ENCODE measurements around the gene SUSD4. TPM values are rescaled to one million over a fixed set of nuclear protein-coding genes. Genes with fewer than 3 reads are reported as not detected.

The SUSD4 gene
- total RNA-seq, 1 experiment from 2014 or later = 31.4 TPM

GRCh38 chr1:223298701-223299100 is 65.3 kb downstream of the SUSD4 start:
- no peaks in the 10 kb centered on the region for H3K4me1 Mint-ChIP-seq (ENCODE audit: low read depth, unreplicated experiment)
- TF ChIP-seq, protein P1, sequence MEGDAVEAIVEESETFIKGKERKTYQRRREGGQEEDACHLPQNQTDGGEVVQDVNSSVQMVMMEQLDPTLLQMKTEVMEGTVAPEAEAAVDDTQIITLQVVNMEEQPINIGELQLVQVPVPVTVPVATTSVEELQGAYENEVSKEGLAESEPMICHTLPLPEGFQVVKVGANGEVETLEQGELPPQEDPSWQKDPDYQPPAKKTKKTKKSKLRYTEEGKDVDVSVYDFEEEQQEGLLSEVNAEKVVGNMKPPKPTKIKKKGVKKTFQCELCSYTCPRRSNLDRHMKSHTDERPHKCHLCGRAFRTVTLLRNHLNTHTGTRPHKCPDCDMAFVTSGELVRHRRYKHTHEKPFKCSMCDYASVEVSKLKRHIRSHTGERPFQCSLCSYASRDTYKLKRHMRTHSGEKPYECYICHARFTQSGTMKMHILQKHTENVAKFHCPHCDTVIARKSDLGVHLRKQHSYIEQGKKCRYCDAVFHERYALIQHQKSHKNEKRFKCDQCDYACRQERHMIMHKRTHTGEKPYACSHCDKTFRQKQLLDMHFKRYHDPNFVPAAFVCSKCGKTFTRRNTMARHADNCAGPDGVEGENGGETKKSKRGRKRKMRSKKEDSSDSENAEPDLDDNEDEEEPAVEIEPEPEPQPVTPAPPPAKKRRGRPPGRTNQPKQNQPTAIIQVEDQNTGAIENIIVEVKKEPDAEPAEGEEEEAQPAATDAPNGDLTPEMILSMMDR (IDR thresholded peaks at IDR 0.05; ENCODE audit: insufficient read depth in 1 of 2, low read depth in 1 of 2, low read length in 1 of 2, severe bottlenecking in 1 of 2, unreplicated experiment in 1 of 2) = no peak

DNA sequence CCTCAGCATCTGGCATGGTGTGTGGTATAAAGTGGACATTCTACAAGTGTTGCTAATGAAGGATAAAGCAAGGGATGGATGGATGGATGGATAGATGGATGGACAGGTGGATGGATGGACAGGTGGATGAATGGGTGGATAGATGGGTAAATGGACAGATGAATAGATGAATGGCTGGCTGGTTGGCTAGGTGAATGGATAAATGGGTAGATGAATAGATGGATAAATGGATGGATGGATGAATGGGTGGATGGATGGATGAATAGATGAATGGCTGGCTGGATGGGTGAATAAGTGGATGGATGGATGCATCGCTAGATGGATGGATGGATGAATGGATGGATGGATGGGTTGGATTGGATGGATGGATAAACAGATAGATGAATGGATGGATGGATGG is 66.2 kb downstream of the SUSD4 start:
- POLR2A ChIA-PET = no interaction called here
- Histone ChIP-seq H3K27me3 (replicated peaks; ENCODE audit: control insufficient read depth, insufficient read depth, low read length) (no peaks in the 10 kb centered on the region), H3K9me3 (no peaks in the 10 kb centered on the region), H3K36me3 (ENCODE audit: control insufficient read depth, insufficient read depth, low read length) (no peaks in the 10 kb centered on the region; the same call in 1 of the 2 replicates), H3K4me3 (ENCODE audit: low read depth, low read length) (no peak overlapping the region), H3K4me1 (no peaks in the 10 kb centered on the region)
- no peaks in the 10 kb centered on the region for H3K27me3 Mint-ChIP-seq (ENCODE audit: insufficient read depth, unreplicated experiment)
- no peaks in the 10 kb centered on the region for H3K36me3 Mint-ChIP-seq (ENCODE audit: insufficient read depth, unreplicated experiment)
- TF ChIP-seq, protein P1 (IDR thresholded peaks at IDR 0.05; ENCODE audit: insufficient read depth in 1 of 2, low read depth in 1 of 2, low read length in 1 of 2, severe bottlenecking in 1 of 2, unreplicated experiment in 1 of 2) = no peak
- CTCF ChIA-PET = no interaction called here
- intact Hi-C loops (cut with micrococcal nuclease; ENCODE audit: unreplicated experiment) = no loop called here
- no peak for DNase-seq
- no TSS peak for BruUV-seq (replicated peaks)
- H3K9me3 Mint-ChIP-seq (ENCODE audit: unreplicated experiment) = peaks cover 2% of the 10 kb centered on the region
- H3K4me1 Mint-ChIP-seq (ENCODE audit: low read depth, unreplicated experiment) = no peaks in the 10 kb centered on the region
- no peak overlapping the region for H3K4me3 Mint-ChIP-seq (ENCODE audit: unreplicated experiment)
- no peak overlapping the region for H3K27ac Mint-ChIP-seq (ENCODE audit: unreplicated experiment)

More at GRCh38 chr1:223298701-223299100, 65.3 kb downstream of the SUSD4 start:
- Mint-ChIP-seq H3K36me3 (ENCODE audit: insufficient read depth, unreplicated experiment) (no peaks in the 10 kb centered on the region), H3K27me3 (ENCODE audit: insufficient read depth, unreplicated experiment) (no peaks in the 10 kb centered on the region), H3K27ac (ENCODE audit: unreplicated experiment) (no peak overlapping the region), H3K9me3 (ENCODE audit: unreplicated experiment) (peaks cover 11% of the 10 kb centered on the region), H3K4me3 (ENCODE audit: unreplicated experiment) (no peak overlapping the region)
- no TSS peak for BruUV-seq (replicated peaks)
- Histone ChIP-seq H3K36me3 (ENCODE audit: control insufficient read depth, insufficient read depth, low read length) (no peaks in the 10 kb centered on the region; the same call in 1 of the 2 replicates), H3K4me1 (no peaks in the 10 kb centered on the region), H3K9me3 (no peaks in the 10 kb centered on the region), H3K4me3 (ENCODE audit: low read depth, low read length) (no peak overlapping the region), H3K27me3 (replicated peaks; ENCODE audit: control insufficient read depth, insufficient read depth, low read length) (no peaks in the 10 kb centered on the region)
- DNase-seq = no peak
- CTCF ChIA-PET = no interaction called here
- intact Hi-C loops (cut with micrococcal nuclease; ENCODE audit: unreplicated experiment) = no loop called here
- POLR2A ChIA-PET = no interaction called here

DNA sequence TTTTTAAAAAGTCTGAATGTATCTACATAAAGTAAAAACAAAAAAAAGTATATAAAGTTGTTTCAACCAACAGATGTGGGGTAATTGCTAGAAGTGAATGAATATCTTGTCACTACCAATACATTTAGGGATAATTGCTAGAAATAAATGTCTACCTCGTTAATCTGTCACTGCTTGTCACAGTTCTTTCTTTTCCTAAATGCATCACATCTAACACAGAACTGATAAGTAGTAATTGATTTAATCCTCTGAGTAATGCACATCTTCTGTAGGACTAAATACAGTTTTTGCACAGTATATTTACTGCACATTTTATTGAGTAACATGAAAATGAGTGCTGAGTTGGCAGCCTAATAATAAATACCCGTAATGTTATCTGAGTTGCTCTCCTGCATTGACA is 72.2 kb downstream of the SUSD4 start:
- intact Hi-C loops (cut with micrococcal nuclease; ENCODE audit: unreplicated experiment) = no loop called here
- no peaks in the 10 kb centered on the region for H3K9me3 ChIP-seq
- H3K27ac Mint-ChIP-seq (ENCODE audit: unreplicated experiment) = no peak overlapping the region
- no peak overlapping the region for H3K4me3 ChIP-seq (ENCODE audit: low read depth, low read length)
- TF ChIP-seq, protein P1 (IDR thresholded peaks at IDR 0.05; ENCODE audit: insufficient read depth in 1 of 2, low read depth in 1 of 2, low read length in 1 of 2, severe bottlenecking in 1 of 2, unreplicated experiment in 1 of 2) = no peak
- peaks cover 5% of the 10 kb centered on the region for H3K4me1 Mint-ChIP-seq (ENCODE audit: low read depth, unreplicated experiment)
- no peaks in the 10 kb centered on the region for H3K27me3 Mint-ChIP-seq (ENCODE audit: insufficient read depth, unreplicated experiment)
- H3K36me3 ChIP-seq (ENCODE audit: control insufficient read depth, insufficient read depth, low read length) = no peaks in the 10 kb centered on the region; the same call in 1 of the 2 replicates
- ChIA-PET POLR2A (no interaction called here), CTCF (no interaction called here)
- H3K4me3 Mint-ChIP-seq (ENCODE audit: unreplicated experiment) = no peak overlapping the region
- H3K4me1 ChIP-seq = no peaks in the 10 kb centered on the region
- H3K9me3 Mint-ChIP-seq (ENCODE audit: unreplicated experiment) = no peaks in the 10 kb centered on the region
- no peaks in the 10 kb centered on the region for H3K36me3 Mint-ChIP-seq (ENCODE audit: insufficient read depth, unreplicated experiment)
- no peaks in the 10 kb centered on the region for H3K27me3 ChIP-seq (replicated peaks; ENCODE audit: control insufficient read depth, insufficient read depth, low read length)
- no TSS peak for BruUV-seq (replicated peaks)
- no peak for DNase-seq

Measured in Caco-2 (cell line).